ENCODE data around the gene ARSA. TPM values are rescaled to one million over a fixed set of nuclear protein-coding genes. Genes with fewer than 3 reads are reported as not detected.
A peak's percentile ranks its signal among the peaks of the same experiment; 100 is the strongest.

The ARSA gene
- total RNA-seq, 4 donors from 2014 or later, result 23.3 to 51.8 (median 30.4) TPM

GRCh38 chr22:50585781-50586180 lies 42.2 kb downstream of the ARSA start:
- intact Hi-C loops (cut with DNase I; ENCODE audit: low total_unique reads), result no loop called here
- TF ChIP-seq CTCF (IDR thresholded peaks at IDR 0.05) (no peak), POLR2A (IDR thresholded peaks at IDR 0.05) (no peak)

GRCh38 chr22:50585238-50585637 lies 42.7 kb downstream of the ARSA start:
- intact Hi-C loops (cut with DNase I; ENCODE audit: low total_unique reads), result no loop called here
- 89 to 93% methylated on average over 3 of the region's 3 CpGs for WGBS, 2 donors
- no peak for TF ChIP-seq CTCF (IDR thresholded peaks at IDR 0.05)
- no peak for TF ChIP-seq POLR2A (IDR thresholded peaks at IDR 0.05)
- no peak for DNase-seq (ENCODE audit: low spot score in 2 of 2)
- no peak overlapping the region for H3K4me3 ChIP-seq (ENCODE audit: low read depth, poor library complexity, severe bottlenecking)

More at GRCh38 chr22:50585781-50586180, 42.2 kb downstream of the ARSA start:
- WGBS, 2 donors, result 95 to 96% methylated on average over 8 of the region's 8 CpGs
- no peak for DNase-seq (ENCODE audit: low spot score in 2 of 2)
- no peak overlapping the region for H3K4me3 ChIP-seq (ENCODE audit: low read depth, poor library complexity, severe bottlenecking)

- TF ChIP-seq POLR2A (IDR thresholded peaks at IDR 0.05) (no peak), CTCF (IDR thresholded peaks at IDR 0.05) (no peak)
- intact Hi-C loops (cut with DNase I; ENCODE audit: low total_unique reads), result no loop called here
- WGBS, 2 donors, result 91 to 95% methylated on average over 23 of the region's 23 CpGs
- no peak overlapping the region for H3K4me3 ChIP-seq (ENCODE audit: low read depth, poor library complexity, severe bottlenecking)
- DNase-seq (ENCODE audit: low spot score in 2 of 2), result no peak
These were observed 43.6 kb downstream of the ARSA start for GRCh38 chr22:50584106-50585096.

GRCh38 chr22:50583294-50583861 lies 44.6 kb downstream of the ARSA start:
- WGBS, 2 donors, result 5 to 6% methylated on average over 29 to 37 of the region's 37 CpGs
- DNase-seq (ENCODE audit: low spot score in 2 of 2), result no peak
- intact Hi-C loops (cut with DNase I; ENCODE audit: low total_unique reads), result no loop called here

More at GRCh38 chr22:50583294-50583861, 44.6 kb downstream of the ARSA start:
- peak overlapping the region; percentile 44 for H3K4me3 ChIP-seq (ENCODE audit: low read depth, poor library complexity, severe bottlenecking)
- TF ChIP-seq CTCF (IDR thresholded peaks at IDR 0.05) (no peak), POLR2A (IDR thresholded peaks at IDR 0.05) (no peak)
